DOHH2 (cell line): Measurements from ENCODE around the gene NTNG1.

ENCODE experiments used
- H3F3A ChIP-seq: fragments of 200-600 bp; sonication (generic), shearing (Covaris generic); 2 replicates; pipeline ENCODE4 v1.6.0; 2016; ENCODE audit warnings: antibody characterized with exemption, mild to moderate bottlenecking; ENCODE audit not compliant: control insufficient read depth, insufficient read depth
- H3K27ac ChIP-seq: fragments of 200-600 bp; sonication (generic); 2 replicates; pipeline ENCODE4 v1.5.1; 2014; ENCODE audit warnings: low read depth, mild to moderate bottlenecking, low read length, moderate library complexity
- H3K27me3 ChIP-seq: fragments of 200-600 bp; sonication (generic); 2 replicates; pipeline ENCODE4 v1.6.1; 2014; ENCODE audit warnings: mild to moderate bottlenecking, low read length, mixed read lengths; ENCODE audit not compliant: control insufficient read depth
- H3K36me3 ChIP-seq: fragments of 200-600 bp; sonication (generic); 2 replicates; pipeline ENCODE4 v1.6.1; 2014; ENCODE audit warnings: mild to moderate bottlenecking, low read length, moderate library complexity, mixed read lengths; ENCODE audit not compliant: control insufficient read depth
- H3K4me1 ChIP-seq: fragments of 200-600 bp; sonication (generic); 2 replicates; pipeline ENCODE4 v1.6.1; 2014; ENCODE audit warnings: mild to moderate bottlenecking, low read length, mixed read lengths; ENCODE audit not compliant: control insufficient read depth
- H3K4me2 ChIP-seq: fragments of 200-600 bp; sonication (generic); 2 replicates; pipeline ENCODE4 v1.6.0; 2014; ENCODE audit warnings: mild to moderate bottlenecking, low read length, moderate library complexity
- H3K4me3 ChIP-seq: fragments of 200-600 bp; sonication (generic); 2 replicates; pipeline ENCODE4 v1.5.1; 2014; ENCODE audit warnings: mild to moderate bottlenecking, low read length, mixed read lengths
- H3K79me2 ChIP-seq: fragments of 200-600 bp; sonication (generic); 2 replicates; pipeline ENCODE4 v1.6.1; 2014; ENCODE audit warnings: mild to moderate bottlenecking, low read length, mixed read lengths; ENCODE audit not compliant: control insufficient read depth
- H3K9me2 ChIP-seq: fragments of 200-600 bp; sonication (generic); replicated peaks from 2 replicates; pipeline ENCODE4 v1.6.1; 2014; ENCODE audit warnings: mild to moderate bottlenecking, low read length, mixed read lengths; ENCODE audit not compliant: control insufficient read depth
- H3K9me3 ChIP-seq: fragments of 200-600 bp; sonication (generic); 2 replicates; pipeline ENCODE4 v1.6.1; 2014; ENCODE audit warnings: antibody characterized with exemption, low read length, mixed read lengths; ENCODE audit not compliant: control insufficient read depth, insufficient read depth
- H4K20me1 ChIP-seq: fragments of 200-600 bp; sonication (generic); 2 replicates; pipeline ENCODE4 v1.6.0; 2014; ENCODE audit warnings: low read depth, mild to moderate bottlenecking, antibody characterized with exemption, low read length, moderate library complexity; ENCODE audit not compliant: control insufficient read depth, insufficient read depth
- EZH2phosphoT487 ChIP-seq: fragments of 200-600 bp; sonication (generic); IDR thresholded peaks from 2 replicates; pipeline ENCODE4 v1.6.1; 2017; ENCODE audit warnings: borderline replicate concordance, mild to moderate bottlenecking, antibody characterized with exemption, low read length, moderate library complexity, mixed read lengths
- TF ChIP-seq, protein P1 (sequence below): fragments of 200-600 bp; sonication (generic); IDR thresholded peaks from one replicate; pipeline ENCODE4 v1.5.1; 2014; ENCODE audit warnings: antibody characterized with exemption, mild to moderate bottlenecking, low read depth, low read length; ENCODE audit not compliant: poor library complexity, severe bottlenecking

Gene NTNG1

DNA sequence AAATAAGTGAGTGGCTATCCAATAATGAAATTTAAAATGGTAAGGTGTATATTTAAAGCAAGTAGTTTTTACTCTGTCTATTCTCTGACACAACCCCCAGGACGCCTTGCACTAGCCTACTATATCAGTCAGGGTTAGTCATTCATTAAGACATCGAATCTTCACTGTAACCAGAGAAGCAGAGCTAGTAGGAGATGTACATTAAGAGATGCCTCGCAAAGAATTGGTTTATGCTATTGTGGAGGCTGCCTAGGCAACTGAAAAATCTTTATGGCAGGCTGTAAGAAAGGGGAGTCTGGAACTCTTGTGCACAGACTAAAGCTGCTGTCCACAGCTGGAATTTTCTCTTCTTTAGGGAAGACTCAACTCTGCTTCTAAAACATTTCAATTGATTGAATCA lies 28.8 kb downstream of the NTNG1 start:
- TF ChIP-seq EZH2phosphoT487, result no peak
- TF ChIP-seq, protein P1, sequence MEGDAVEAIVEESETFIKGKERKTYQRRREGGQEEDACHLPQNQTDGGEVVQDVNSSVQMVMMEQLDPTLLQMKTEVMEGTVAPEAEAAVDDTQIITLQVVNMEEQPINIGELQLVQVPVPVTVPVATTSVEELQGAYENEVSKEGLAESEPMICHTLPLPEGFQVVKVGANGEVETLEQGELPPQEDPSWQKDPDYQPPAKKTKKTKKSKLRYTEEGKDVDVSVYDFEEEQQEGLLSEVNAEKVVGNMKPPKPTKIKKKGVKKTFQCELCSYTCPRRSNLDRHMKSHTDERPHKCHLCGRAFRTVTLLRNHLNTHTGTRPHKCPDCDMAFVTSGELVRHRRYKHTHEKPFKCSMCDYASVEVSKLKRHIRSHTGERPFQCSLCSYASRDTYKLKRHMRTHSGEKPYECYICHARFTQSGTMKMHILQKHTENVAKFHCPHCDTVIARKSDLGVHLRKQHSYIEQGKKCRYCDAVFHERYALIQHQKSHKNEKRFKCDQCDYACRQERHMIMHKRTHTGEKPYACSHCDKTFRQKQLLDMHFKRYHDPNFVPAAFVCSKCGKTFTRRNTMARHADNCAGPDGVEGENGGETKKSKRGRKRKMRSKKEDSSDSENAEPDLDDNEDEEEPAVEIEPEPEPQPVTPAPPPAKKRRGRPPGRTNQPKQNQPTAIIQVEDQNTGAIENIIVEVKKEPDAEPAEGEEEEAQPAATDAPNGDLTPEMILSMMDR, result no peak
- no peaks in the 10 kb centered on the region for H3F3A ChIP-seq
- H3K27me3 ChIP-seq, result no peaks in the 10 kb centered on the region
- H3K4me1 ChIP-seq, result peaks cover 7% of the 10 kb centered on the region
- no peaks in the 10 kb centered on the region; the same call in 1 of the 2 replicates for H3K79me2 ChIP-seq
- no peaks in the 10 kb centered on the region for H3K36me3 ChIP-seq
- no peak overlapping the region for H3K4me2 ChIP-seq
- H3K9me2 ChIP-seq, result no peaks in the 10 kb centered on the region
- H4K20me1 ChIP-seq, result no peaks in the 10 kb centered on the region
- H3K27ac ChIP-seq, result no peak overlapping the region
- H3K4me3 ChIP-seq, result no peak overlapping the region
- 0 out of 2 replicates have a peak, but pooled peaks cover 4% of the 10 kb centered on the region for H3K9me3 ChIP-seq

DNA sequence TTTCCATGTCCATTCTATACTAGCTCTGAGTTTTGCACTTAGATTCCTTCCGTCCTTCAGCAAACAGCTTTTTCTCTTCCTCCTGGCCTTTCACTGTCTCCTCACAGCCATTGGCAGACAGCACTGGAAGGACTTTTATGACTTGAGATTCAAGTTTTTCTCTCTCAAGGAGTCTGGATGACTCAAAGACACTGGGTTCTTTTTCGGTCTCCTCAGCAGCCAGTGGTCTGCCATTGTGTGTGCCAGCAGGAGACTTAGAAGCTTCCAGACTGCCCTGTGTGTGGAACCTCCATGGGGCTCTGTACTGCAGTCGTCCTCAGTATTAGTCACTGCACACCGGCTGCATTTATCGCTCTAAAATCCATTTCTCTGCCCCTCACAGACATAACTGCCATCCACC lies 30.5 kb downstream of the NTNG1 start:
- H3F3A ChIP-seq, result no peaks in the 10 kb centered on the region
- H3K4me3 ChIP-seq, result no peak overlapping the region
- TF ChIP-seq, protein P1, result no peak
- TF ChIP-seq EZH2phosphoT487, result no peak
- no peaks in the 10 kb centered on the region for H3K9me2 ChIP-seq
- no peaks in the 10 kb centered on the region; the same call in 1 of the 2 replicates for H3K79me2 ChIP-seq
- no peak overlapping the region for H3K27ac ChIP-seq
- no peak overlapping the region for H3K4me2 ChIP-seq
- no peaks in the 10 kb centered on the region for H3K27me3 ChIP-seq
- H4K20me1 ChIP-seq, result no peaks in the 10 kb centered on the region
- H3K9me3 ChIP-seq, result no peaks in the 10 kb centered on the region
- H3K36me3 ChIP-seq, result no peaks in the 10 kb centered on the region
- H3K4me1 ChIP-seq, result peaks cover 7% of the 10 kb centered on the region

DNA sequence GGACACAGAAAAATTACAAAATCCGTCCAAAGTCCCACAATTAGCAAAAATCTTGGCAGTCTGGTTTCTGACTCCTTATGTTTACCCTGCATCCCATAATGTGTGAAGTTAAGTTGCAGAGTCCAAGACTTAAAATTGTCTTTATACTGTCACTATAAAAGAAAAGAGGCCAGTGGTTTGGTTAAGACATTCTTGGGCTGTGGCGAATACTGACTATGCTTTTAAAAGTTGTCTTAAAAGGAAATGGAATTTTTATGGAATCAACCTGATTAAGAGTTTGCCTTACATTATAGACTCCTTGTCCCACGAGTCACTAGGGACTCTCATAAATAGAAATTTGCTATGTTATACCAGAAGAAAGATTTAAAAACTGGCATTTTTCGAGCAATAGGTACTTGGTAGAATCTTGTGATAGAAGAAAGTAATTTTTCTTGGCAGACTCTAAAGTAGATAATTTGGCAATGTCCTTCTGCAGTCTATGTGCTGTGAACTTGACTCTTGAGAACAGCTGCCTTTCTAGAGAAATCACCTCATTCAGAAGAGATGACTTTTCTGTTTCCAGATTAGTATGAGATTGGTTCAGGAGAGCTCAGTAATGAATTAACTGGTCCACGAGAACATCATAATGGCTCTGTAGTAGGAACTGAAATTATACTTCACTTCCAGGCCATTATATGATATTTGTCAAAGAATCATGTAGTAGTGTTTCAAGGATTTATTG lies 31.8 kb downstream of the NTNG1 start:
- H3K79me2 ChIP-seq, result no peaks in the 10 kb centered on the region
- H3K4me2 ChIP-seq, result no peak overlapping the region
- no peak overlapping the region for H3K27ac ChIP-seq
- H3K9me3 ChIP-seq, result no peaks in the 10 kb centered on the region
- H3K27me3 ChIP-seq, result no peaks in the 10 kb centered on the region
- no peak overlapping the region for H3K4me3 ChIP-seq
- H3F3A ChIP-seq, result no peaks in the 10 kb centered on the region
- no peaks in the 10 kb centered on the region for H3K36me3 ChIP-seq
- no peaks in the 10 kb centered on the region for H3K9me2 ChIP-seq
- TF ChIP-seq, protein P1, result no peak
- TF ChIP-seq EZH2phosphoT487, result no peak
- H3K4me1 ChIP-seq, result peaks cover 6% of the 10 kb centered on the region
- no peaks in the 10 kb centered on the region for H4K20me1 ChIP-seq
